LNCaP clone FGC (cell line): ENCODE data around the gene TEX48.

Experiments used
- DNase-seq: peaks from one replicate; pipeline ENCODE4 v3.0.0-alpha.2; 2011; ENCODE audit warnings: low read depth
- H3K4me3 ChIP-seq: 2 replicates; pipeline ENCODE4 v1.5.1; 2011; ENCODE audit warnings: mild to moderate bottlenecking, low read depth, low read length, control low read depth
- TF ChIP-seq, protein P1 (sequence below): IDR thresholded peaks from 2 replicates; pipeline ENCODE4 v1.5.1; 2012; ENCODE audit warnings: mild to moderate bottlenecking; ENCODE audit not compliant: control insufficient read depth, insufficient read depth; ENCODE audit errors: extremely low read depth

Gene TEX48

DNA sequence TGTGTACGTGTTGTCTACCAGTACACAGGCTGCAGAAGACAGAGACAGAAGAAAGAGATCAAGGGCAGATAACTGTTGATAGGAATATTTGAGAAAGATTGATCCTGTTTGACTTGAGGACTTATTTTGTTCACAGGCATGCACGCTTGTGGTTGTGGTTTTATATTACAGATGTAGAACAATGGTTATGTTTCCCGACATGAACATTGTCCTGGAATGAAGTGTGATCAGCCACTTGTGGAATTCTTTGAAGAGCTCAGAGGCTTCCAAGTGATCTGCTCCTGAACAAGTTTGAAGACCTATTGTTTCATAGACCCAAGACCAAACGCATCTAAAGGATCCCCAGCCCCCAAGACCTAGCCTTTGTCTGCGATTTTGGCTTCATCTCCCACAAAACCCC, 38.1 kb downstream of the TEX48 start:
- no peak overlapping the region for H3K4me3 ChIP-seq
- TF ChIP-seq, protein P1, sequence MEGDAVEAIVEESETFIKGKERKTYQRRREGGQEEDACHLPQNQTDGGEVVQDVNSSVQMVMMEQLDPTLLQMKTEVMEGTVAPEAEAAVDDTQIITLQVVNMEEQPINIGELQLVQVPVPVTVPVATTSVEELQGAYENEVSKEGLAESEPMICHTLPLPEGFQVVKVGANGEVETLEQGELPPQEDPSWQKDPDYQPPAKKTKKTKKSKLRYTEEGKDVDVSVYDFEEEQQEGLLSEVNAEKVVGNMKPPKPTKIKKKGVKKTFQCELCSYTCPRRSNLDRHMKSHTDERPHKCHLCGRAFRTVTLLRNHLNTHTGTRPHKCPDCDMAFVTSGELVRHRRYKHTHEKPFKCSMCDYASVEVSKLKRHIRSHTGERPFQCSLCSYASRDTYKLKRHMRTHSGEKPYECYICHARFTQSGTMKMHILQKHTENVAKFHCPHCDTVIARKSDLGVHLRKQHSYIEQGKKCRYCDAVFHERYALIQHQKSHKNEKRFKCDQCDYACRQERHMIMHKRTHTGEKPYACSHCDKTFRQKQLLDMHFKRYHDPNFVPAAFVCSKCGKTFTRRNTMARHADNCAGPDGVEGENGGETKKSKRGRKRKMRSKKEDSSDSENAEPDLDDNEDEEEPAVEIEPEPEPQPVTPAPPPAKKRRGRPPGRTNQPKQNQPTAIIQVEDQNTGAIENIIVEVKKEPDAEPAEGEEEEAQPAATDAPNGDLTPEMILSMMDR = no peak
- no peak for DNase-seq

DNA sequence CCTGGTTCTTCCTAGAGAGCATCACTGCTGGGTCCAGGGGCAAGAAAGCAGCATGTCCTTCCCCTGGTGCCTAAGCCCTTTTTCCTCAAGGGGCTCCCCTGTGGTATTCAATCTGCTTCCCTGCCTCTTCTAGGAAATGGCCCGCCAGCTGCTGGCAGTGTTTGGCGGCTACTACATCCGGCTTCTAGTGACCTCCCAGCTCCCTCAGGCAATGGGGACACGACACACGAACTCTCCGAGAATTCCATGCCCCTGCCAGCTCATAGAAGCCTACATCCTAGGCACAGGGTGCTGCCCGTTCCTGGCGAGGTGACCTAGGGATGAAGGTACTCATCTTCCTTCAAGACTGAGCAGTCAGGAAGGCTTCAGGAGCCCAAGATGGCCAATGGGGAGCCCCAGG, 39.0 kb downstream of the TEX48 start:
- TF ChIP-seq, protein P1 = no peak
- H3K4me3 ChIP-seq = no peak overlapping the region
- no peak for DNase-seq

DNA sequence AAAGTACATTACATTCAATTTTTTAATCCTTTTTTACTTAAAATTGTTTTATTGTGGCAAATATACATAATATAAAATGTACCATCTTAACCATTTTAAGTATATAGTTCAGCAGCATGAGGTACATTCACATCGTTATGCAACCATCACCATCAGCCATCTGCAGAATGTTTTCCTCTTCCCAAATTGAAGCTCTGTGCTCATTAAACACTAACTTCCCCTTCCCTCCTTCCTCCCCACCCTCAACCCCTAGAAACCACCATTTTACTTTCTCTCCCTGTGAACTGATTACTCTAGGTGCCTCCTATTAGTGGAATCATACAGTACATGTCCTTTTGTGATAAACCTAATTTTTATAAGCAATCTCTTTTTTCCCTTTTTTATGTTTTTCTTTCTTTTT, 40.0 kb downstream of the TEX48 start:
- TF ChIP-seq, protein P1 = no peak
- DNase-seq = no peak
- H3K4me3 ChIP-seq = no peak overlapping the region

DNA sequence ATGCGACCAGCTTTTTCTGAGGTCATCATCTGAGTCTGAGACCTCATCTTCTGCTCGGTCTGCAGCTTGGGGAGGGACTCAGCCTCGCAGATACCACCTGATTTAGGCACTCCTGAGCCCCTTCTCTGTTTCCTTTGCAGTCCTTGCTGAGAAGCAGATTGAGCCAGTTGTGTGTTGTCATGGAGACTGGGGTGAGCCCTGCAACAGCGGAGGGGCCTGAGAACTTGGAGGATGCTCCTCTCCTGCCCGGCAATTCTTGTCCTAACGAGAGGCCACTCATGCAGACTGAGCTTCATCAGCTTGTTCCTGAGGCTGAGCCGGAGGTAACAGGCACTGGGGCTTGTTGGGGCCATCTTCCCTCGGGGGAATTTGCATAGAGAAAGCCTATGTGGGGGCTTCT, 43.6 kb downstream of the TEX48 start:
- H3K4me3 ChIP-seq = no peak overlapping the region
- TF ChIP-seq, protein P1 = no peak
- DNase-seq = no peak

DNA sequence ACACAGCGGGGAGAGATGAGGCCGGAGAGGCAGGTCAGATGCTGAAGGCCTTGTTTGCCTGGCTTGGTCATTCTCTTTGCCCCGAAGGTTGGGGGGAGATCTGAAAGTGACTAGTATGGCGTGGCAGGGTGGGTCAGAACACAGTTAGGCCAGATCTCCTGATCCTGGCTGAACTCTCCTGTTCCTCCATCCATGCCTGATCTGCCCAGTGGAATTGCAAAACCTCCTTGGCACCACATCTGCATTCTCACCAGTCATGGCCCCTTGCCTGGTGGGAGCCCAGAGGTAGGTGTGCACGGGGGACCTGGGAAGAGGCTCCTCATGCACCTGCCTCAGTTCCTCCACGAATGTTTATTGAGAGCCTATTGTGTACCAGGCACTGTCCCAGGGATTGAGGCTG, 47.6 kb downstream of the TEX48 start:
- TF ChIP-seq, protein P1 = no peak
- DNase-seq = no peak
- no peak overlapping the region for H3K4me3 ChIP-seq

DNA sequence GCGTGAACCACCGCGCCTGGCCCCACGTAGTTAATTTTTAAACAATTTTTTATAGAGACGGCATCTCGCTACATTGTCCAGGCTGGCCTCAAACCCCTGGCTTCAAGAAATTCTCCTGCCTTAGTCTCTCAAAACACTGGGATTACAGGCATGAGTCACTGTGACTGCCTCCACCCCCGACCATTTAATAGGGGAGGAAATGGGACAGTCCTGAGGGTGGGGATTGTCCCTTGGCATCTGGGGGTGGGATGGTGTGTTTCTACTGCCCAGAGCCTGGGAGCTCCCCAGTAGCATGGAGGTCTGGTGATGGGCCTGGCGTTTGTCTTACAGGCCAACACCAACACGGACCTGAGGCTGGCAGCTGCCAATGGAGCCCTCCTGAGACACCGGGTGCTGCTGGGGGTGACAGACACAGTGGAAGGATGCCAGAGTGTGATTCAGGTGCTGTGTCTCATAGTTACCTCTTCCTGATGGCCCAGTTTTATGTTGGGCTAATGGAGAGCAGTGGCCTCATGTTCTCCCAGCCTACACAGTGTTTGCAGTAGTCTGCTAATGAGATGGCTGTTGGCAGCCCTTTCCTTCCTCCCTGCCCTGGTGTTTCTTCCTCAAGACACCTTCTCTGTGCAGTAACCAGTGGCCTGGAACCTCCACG, 48.4 kb downstream of the TEX48 start:
- DNase-seq = no peak
- no peak overlapping the region for H3K4me3 ChIP-seq
- TF ChIP-seq, protein P1 = no peak

DNA sequence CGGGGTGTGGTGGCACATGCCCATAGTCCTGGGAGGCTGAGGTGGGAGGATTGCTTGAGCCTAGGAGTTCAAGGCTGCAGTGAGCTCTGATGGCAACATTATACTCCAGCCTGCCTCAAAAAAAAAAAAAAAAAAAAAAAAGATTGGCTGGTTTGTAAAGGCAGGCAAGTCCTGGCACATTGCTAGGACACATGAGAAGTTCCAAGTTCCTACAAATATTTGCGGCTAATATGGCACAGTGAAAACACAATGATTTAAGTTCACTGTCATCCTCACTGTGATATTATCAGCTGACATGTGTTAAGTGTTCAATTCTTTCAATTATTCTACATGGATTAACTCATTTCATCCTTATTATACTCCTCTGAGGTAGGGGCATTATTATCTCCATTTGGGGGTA, 50.8 kb downstream of the TEX48 start:
- TF ChIP-seq, protein P1 = no peak
- DNase-seq = no peak
- H3K4me3 ChIP-seq = no peak overlapping the region
